CD4-positive, alpha-beta memory T cell (primary cell): ENCODE data around the gene DUSP8. TPM values are rescaled to one million over a fixed set of nuclear protein-coding genes. Genes with fewer than 3 reads are reported as not detected.
"Not testable (repeated sequence)": the region's sequence is repeated elsewhere in the genome, so short reads cannot be mapped to it uniquely, and the experiment has no call there.

ENCODE experiments used
- CTCF ChIA-PET: fragments of 350-600 bp; sonication (Branson Sonifier 250); formaldehyde crosslinking; loops from one replicate; lab custom pipeline; 2021; ENCODE audit warnings: inconsistent platforms; ENCODE audit not compliant: partially characterized antibody; lab: Charles Lee
- POLR2A ChIA-PET: fragments of 350-600 bp; sonication (Branson Sonifier 250); formaldehyde crosslinking; loops from one replicate; lab custom pipeline; 2021; ENCODE audit not compliant: partially characterized antibody; lab: Charles Lee
- DNase-seq, 5 donors: peaks; one replicate each; pipeline versions ENCODE4 v3.0.0 to v3.0.0-alpha.2; 2020 to 2022; ENCODE audit warnings: mixed read lengths in 1 of 5
- H3K27ac ChIP-seq: one replicate; pipeline ENCODE4 v1.7.0; 2013; ENCODE audit warnings: low read depth, low read length
- H3K27me3 ChIP-seq: 2 replicates; pipeline ENCODE4 v1.7.0; 2013; ENCODE audit warnings: mild to moderate bottlenecking, low read length, moderate library complexity; ENCODE audit not compliant: insufficient read depth
- H3K36me3 ChIP-seq: 2 replicates; pipeline ENCODE4 v1.7.0; 2013; ENCODE audit warnings: mild to moderate bottlenecking, low read length, moderate library complexity; ENCODE audit not compliant: insufficient read depth
- H3K4me1 ChIP-seq: 2 replicates; pipeline ENCODE4 v1.7.0; 2013; ENCODE audit warnings: mild to moderate bottlenecking, low read length, moderate library complexity; ENCODE audit not compliant: insufficient read depth
- H3K4me3 ChIP-seq, 2 donors: one replicate each; pipeline ENCODE4 v1.7.0; 2013; ENCODE audit warnings: low read length in 2 of 2, mild to moderate bottlenecking in 1 of 2
- H3K9me3 ChIP-seq, 2 donors: one replicate each; pipeline ENCODE4 v1.7.0; 2013; ENCODE audit warnings: low read length in 2 of 2, control low read depth in 1 of 2; ENCODE audit not compliant: control insufficient read depth in 1 of 2
- H3K27ac Mint-ChIP-seq, 7 donors: one replicate each; pipeline ENCODE4 v1.8.0; 2020 to 2021; ENCODE audit warnings: mixed read lengths in 7 of 7, mild to moderate bottlenecking in 6 of 7, inconsistent platforms in 3 of 7, moderate library complexity in 3 of 7
- H3K27me3 Mint-ChIP-seq, 2 donors: one replicate each; pipeline ENCODE4 v1.8.0; 2020 to 2021; ENCODE audit warnings: mixed read lengths in 2 of 2
- H3K36me3 Mint-ChIP-seq, 2 donors: one replicate each; pipeline ENCODE4 v1.8.0; 2020 to 2021; ENCODE audit warnings: mixed read lengths in 2 of 2, inconsistent platforms in 1 of 2, mild to moderate bottlenecking in 1 of 2
- H3K4me1 Mint-ChIP-seq, 4 donors: one replicate each; pipeline ENCODE4 v1.8.0; 2020 to 2021; ENCODE audit warnings: mixed read lengths in 4 of 4, mild to moderate bottlenecking in 1 of 4
- H3K4me3 Mint-ChIP-seq, 8 donors: one replicate each; pipeline ENCODE4 v1.8.0; 2020 to 2021; ENCODE audit warnings: mixed read lengths in 8 of 8, mild to moderate bottlenecking in 7 of 8, moderate library complexity in 6 of 8, inconsistent platforms in 3 of 8
- H3K9me3 Mint-ChIP-seq, 8 donors: one replicate each; pipeline ENCODE4 v1.8.0; 2020 to 2021; ENCODE audit warnings: mixed read lengths in 8 of 8, mild to moderate bottlenecking in 5 of 8, inconsistent platforms in 3 of 8, moderate library complexity in 1 of 8
- intact Hi-C: fragments of 100-400 bp; cut with micrococcal nuclease; formaldehyde crosslinking; loops from one replicate; pipeline ENCODE4 v1.15.1; 2023
- polyA plus RNA-seq, 2 donors: library from polyadenylated mRNA; unstranded; fragments of 300-500 nt; fragmentation: Illumina TruSeq; gene quantifications; one replicate each; pipeline ENCODE4 v1.2.3, GENCODE V29; 2021
- total RNA-seq, 2 experiments: library from RNA; stranded (reverse); gene quantifications; one replicate each; pipeline ENCODE4 v1.2.3, GENCODE V29; 2021

The DUSP8 gene
- total and polyA plus RNA-seq, 4 experiments from 2014 or later = 1.5 to 5.8 (median 5.8) TPM; not detected in 1

DNA sequence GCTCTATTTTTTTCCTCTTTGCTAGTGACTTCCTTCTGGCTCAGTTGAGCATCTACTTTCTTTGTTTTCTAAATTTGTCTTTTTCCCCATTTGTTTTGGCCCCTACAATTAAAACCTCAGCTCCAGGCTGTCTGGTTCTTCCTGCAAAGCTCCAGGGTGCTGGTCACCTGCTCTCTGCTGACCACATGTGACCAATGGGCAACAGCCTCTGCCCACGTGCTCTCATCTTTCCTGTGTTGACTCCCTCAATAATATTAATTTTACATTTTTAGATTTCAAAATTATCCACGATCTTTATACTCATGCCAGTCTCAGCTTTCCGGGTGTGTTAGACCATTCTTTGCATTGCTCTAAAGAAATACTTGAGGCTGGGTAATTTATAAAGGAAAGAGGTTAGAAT, 26.3 kb upstream of the DUSP8 start:
- Mint-ChIP-seq H3K27ac (peak overlapping the region in 3 of 7 donors; percentile 8 to 65 (median 19)), H3K4me1 (peaks cover 11 to 30% (median 13%) of the 10 kb centered on the region in 4 donors), H3K27me3 (peaks cover 9 to 17% of the 10 kb centered on the region in 2 donors), H3K4me3 (peak overlapping the region in 2 of 8 donors; percentile 1 to 48)
- ChIA-PET CTCF (interaction anchor here (0.6 to 6.4 kb wide), 3 partner anchors 9 to 41 kb away, joined by 3 to 53 read pairs (median 3); partner anchors contain the start of genes KRTAP5-3 and KRTAP5-5), POLR2A (interaction anchor here (1.6 kb wide), 1 partner anchor 9 kb away, joined by 4 read pairs; no protein-coding TSS in a partner anchor)
- H3K9me3 Mint-ChIP-seq, H3K36me3 Mint-ChIP-seq, H3K36me3 ChIP-seq, DNase-seq, intact Hi-C loops, H3K4me1 ChIP-seq, H3K27ac ChIP-seq, H3K4me3 ChIP-seq, H3K27me3 ChIP-seq, H3K9me3 ChIP-seq: not testable (repeated sequence)

DNA sequence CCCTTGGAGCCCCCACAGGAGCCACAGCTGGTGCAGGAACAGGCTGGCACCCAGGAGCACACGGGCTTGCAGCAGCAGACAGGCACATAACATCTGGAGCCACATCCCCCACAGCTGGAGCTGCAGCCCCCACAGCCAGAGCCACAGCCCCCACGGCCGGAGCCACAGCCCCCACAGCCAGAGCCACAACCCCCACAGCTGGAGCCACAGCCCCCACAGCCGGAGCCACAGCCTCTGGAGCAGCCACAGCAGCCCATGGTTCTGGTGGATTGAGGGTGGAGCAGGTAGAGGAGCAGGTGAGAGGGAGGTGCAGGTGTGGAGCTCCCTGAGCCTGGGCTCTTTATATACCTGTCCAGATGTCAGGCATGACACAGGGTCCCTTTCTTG, 25.9 kb upstream of the DUSP8 start, which contains the start of gene KRTAP5-2:
TSS of gene KRTAP5-2 (minus strand) at position 301 of the 387 bp plus-strand sequence. CDS start at position 257, 44 bp downstream.
- H3K4me1 Mint-ChIP-seq = peaks cover 11 to 30% (median 13%) of the 10 kb centered on the region in 4 donors
- CTCF ChIA-PET = interaction anchor here (0.6 to 6.4 kb wide), 3 partner anchors 10 to 42 kb away, joined by 3 to 53 read pairs (median 3); partner anchors contain the start of genes KRTAP5-3 and KRTAP5-5
- H3K4me1 ChIP-seq = no peaks in the 10 kb centered on the region
- no peaks in the 10 kb centered on the region for H3K9me3 ChIP-seq
- POLR2A ChIA-PET = interaction anchor here (1.6 kb wide), 1 partner anchor 9 kb away, joined by 4 read pairs; no protein-coding TSS in a partner anchor
- intact Hi-C loops = no loop called here
- H3K27ac Mint-ChIP-seq = peak within 1 kb of the TSS in 3 of 7 donors; percentile 8 to 65 (median 19)
- H3K27ac ChIP-seq = no peak within 1 kb of the TSS
- no peak for DNase-seq
- H3K36me3 Mint-ChIP-seq = no peaks in the 10 kb centered on the region
- no peaks in the 10 kb centered on the region for H3K36me3 ChIP-seq
- H3K27me3 ChIP-seq = no peaks in the 10 kb centered on the region
- H3K4me3 ChIP-seq = no peak within 1 kb of the TSS
- peak within 1 kb of the TSS in 4 of 8 donors; percentile 1 to 48 (median 15) for H3K4me3 Mint-ChIP-seq
- H3K27me3 Mint-ChIP-seq = peaks cover 9 to 15% of the 10 kb centered on the region in 2 donors
- no peaks in the 10 kb centered on the region for H3K9me3 Mint-ChIP-seq

DNA sequence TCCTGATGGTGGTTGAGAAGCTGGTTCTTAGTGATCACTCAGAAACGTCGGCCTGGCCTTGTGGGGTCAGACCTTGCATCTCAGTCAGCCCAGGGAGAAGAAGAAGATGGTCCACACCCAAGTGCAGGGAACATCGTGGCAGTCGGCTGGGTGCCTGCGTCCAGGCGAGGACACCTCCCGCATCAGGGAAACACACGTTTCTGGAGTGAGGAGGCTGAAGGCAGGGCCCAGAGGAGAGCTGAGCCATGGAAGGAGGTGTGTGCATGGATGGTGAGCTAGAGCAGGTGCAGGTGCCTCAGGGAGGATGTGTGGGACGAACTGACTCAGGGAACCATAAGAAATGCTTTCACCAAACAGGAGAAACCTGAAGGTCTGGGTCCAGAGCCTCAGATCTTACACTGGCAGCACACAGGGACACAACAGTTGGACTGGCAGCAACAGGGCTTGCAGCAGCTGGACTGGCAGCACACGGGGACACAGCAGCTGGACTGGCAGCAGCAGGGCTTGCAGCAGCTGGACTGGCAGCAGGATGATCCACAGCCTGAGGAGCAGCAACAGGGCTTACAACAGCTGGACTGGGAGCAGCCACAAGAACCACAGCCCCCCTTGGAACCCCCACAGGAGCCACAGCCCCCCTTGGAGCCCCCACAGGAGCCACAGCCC, 25.4 kb upstream of the DUSP8 start:
- ChIA-PET CTCF (interaction anchor here (0.9 to 6.4 kb wide), 4 partner anchors 11 to 42 kb away, joined by 3 to 53 read pairs (median 4); partner anchors contain the start of genes KRTAP5-3 and KRTAP5-5), POLR2A (interaction anchor here (1.0 kb wide), 1 partner anchor 8 kb away, joined by 4 read pairs; no protein-coding TSS in a partner anchor)
- H3K4me1 Mint-ChIP-seq = peaks cover 11 to 30% (median 13%) of the 10 kb centered on the region in 4 donors
- intact Hi-C loops = no loop called here
- Histone ChIP-seq H3K4me1 (no peaks in the 10 kb centered on the region), H3K27me3 (no peaks in the 10 kb centered on the region), H3K9me3 (no peaks in the 10 kb centered on the region), H3K27ac (no peak overlapping the region), H3K36me3 (no peaks in the 10 kb centered on the region), H3K4me3 (no peak overlapping the region)
- H3K9me3 Mint-ChIP-seq = no peaks in the 10 kb centered on the region
- no peak overlapping the region for H3K4me3 Mint-ChIP-seq
- no peaks in the 10 kb centered on the region for H3K36me3 Mint-ChIP-seq
- H3K27me3 Mint-ChIP-seq = peaks cover 9 to 15% of the 10 kb centered on the region in 2 donors
- DNase-seq = no peak
- no peak overlapping the region for H3K27ac Mint-ChIP-seq

DNA sequence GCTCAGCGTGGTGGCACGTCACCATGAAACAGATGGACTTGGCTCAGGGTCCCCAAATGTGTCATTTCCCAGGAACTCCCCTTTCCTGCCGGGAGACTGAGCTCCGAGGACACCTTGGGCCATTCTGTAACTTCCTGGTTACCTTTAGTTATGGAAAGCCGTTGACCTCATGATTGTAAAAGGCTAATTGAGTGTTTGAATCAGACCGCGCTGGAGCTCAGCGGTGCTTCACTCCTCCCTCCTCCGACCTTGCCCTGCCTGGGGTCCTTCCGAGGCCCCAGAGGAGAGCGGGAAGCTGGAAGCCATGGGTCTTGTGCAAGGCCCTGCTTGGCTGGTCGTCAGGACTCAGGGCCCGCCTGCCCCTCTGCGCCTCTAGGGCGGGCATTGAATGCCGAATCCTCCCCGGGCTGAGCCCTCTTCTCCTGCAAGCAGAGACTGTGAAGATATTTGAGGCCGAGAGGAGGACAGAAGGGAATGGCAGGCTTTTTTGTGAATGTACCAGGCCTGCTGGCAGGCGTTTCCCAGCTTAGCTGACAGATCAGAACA, 24.6 kb upstream of the DUSP8 start:
- H3K9me3 ChIP-seq, H3K27ac ChIP-seq, H3K9me3 Mint-ChIP-seq, H3K4me1 ChIP-seq, DNase-seq, H3K4me3 Mint-ChIP-seq, H3K27me3 ChIP-seq, H3K4me3 ChIP-seq, H3K36me3 Mint-ChIP-seq, intact Hi-C loops, H3K36me3 ChIP-seq: not testable (repeated sequence)
- CTCF ChIA-PET = interaction anchor here (0.7 to 6.4 kb wide), 6 partner anchors 9 to 41 kb away, joined by 3 to 53 read pairs (median 8); partner anchors contain the start of genes KRTAP5-3 and KRTAP5-5
- Mint-ChIP-seq H3K4me1 (peaks cover 11 to 30% (median 13%) of the 10 kb centered on the region in 4 donors), H3K27ac (peak overlapping the region in 1 of 7 donors; percentile 18), H3K27me3 (peaks cover 8 to 14% of the 10 kb centered on the region in 2 donors)
- POLR2A ChIA-PET = interaction anchor here (1.0 kb wide), 1 partner anchor 9 kb away, joined by 4 read pairs; no protein-coding TSS in a partner anchor

DNA sequence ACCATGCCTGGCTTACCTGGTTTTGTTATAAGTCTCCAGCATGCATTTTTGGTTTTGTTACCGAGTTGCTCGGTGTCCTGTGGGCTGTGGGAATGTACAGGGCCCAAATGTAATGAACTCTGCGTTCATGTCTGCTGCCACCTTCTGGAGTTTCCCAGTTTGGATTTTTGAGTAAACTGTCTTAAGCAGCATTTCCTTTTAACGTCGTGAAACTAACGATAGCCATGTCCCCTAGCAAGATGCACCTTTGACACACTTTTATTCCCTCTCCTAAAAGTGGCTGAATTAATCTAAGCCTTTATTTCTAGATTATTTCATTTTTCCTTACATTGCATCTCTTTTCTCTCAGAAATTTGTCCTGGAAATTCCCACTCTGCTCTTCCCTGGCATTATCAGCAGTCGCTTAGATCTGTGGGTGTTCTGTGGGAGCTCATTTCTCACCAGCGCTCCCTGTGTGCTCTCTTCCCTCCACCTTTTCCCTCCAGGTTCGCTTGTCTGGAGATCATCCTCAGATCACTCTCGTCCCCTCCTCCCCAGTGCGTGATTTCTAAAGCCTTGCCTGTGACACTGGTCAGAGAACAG, 24.0 kb upstream of the DUSP8 start:
- Mint-ChIP-seq H3K4me1 (peaks cover 11 to 30% (median 13%) of the 10 kb centered on the region in 4 donors), H3K27me3 (peaks cover 8 to 14% of the 10 kb centered on the region in 2 donors), H3K27ac (peak overlapping the region in 1 of 7 donors; percentile 18)
- not testable (repeated sequence) for H3K4me3 ChIP-seq, H3K4me3 Mint-ChIP-seq, H3K9me3 ChIP-seq, H3K27me3 ChIP-seq, H3K36me3 Mint-ChIP-seq, DNase-seq, H3K4me1 ChIP-seq, H3K9me3 Mint-ChIP-seq, H3K27ac ChIP-seq, H3K36me3 ChIP-seq
- CTCF ChIA-PET = interaction anchor here (0.7 to 6.4 kb wide), 13 partner anchors 10 to 210 kb away, joined by 3 to 53 read pairs (median 4); partner anchors contain the start of genes KRTAP5-1 and KRTAP5-5
- intact Hi-C loops = loop anchor here (2.0 kb wide), 1 partner anchor 33 kb away; the partner anchor contains the start of gene KRTAP5-5
- POLR2A ChIA-PET = interaction anchor here (1.0 kb wide), 1 partner anchor 9 kb away, joined by 4 read pairs; no protein-coding TSS in a partner anchor

DNA sequence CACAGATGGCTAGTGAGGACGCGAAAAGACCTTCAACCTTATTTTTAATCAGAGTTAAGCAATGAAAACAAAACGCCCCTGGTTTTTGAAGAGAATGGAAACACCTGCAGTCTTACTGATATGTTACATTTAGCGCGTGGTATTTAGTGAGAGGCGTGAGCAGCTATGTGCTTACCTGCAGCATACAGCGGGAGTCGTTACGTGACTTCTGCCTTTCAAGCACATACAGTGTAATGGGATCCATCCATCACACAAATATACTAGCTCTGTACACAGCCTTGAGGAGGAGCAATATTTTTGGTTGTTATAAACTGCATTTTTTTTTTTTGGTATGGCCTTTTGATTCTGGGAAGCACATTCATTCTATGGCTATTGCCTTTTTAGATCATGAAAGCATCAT, 20.6 kb upstream of the DUSP8 start:
- Mint-ChIP-seq H3K4me3 (no peak overlapping the region), H3K27me3 (peaks cover 2 to 6% of the 10 kb centered on the region in 2 donors), H3K9me3 (peaks cover 0 to 6% (median 0%) of the 10 kb centered on the region in 8 donors), H3K36me3 (no peaks in the 10 kb centered on the region), H3K4me1 (peaks cover 21 to 39% (median 31%) of the 10 kb centered on the region in 4 donors), H3K27ac (peak overlapping the region in 2 of 7 donors; percentile 27 to 52)
- Histone ChIP-seq H3K9me3 (no peaks in the 10 kb centered on the region), H3K4me1 (peaks cover 25% of the 10 kb centered on the region), H3K4me3 (no peak overlapping the region), H3K36me3 (no peaks in the 10 kb centered on the region), H3K27ac (no peak overlapping the region), H3K27me3 (no peaks in the 10 kb centered on the region)
- no peak for DNase-seq
- intact Hi-C loops = no loop called here
- ChIA-PET POLR2A (no interaction called here), CTCF (no interaction called here)
